HUES6 (cell line): Measurements from ENCODE around the gene DFFA.
"Not testable (repeated sequence)": the region's sequence is repeated elsewhere in the genome, so short reads cannot be mapped to it uniquely, and the experiment has no call there.

ENCODE experiments used
- H3K27ac ChIP-seq: 2 replicates; pipeline ENCODE4 v1.7.0; 2013; ENCODE audit warnings: low read depth, mild to moderate bottlenecking, low read length, inconsistent platforms
- H3K27me3 ChIP-seq: 2 replicates; pipeline ENCODE4 v1.6.1; 2013; ENCODE audit warnings: low read length; ENCODE audit not compliant: control insufficient read depth, insufficient read depth
- H3K36me3 ChIP-seq: 2 replicates; pipeline ENCODE4 v1.6.1; 2013; ENCODE audit warnings: low read length; ENCODE audit not compliant: control insufficient read depth, insufficient read depth
- H3K4me1 ChIP-seq: 2 replicates; pipeline ENCODE4 v1.6.1; 2013; ENCODE audit warnings: low read length; ENCODE audit not compliant: control insufficient read depth, insufficient read depth
- H3K4me3 ChIP-seq: 2 replicates; pipeline ENCODE4 v1.5.1; 2013; ENCODE audit warnings: low read depth, low read length
- H3K9ac ChIP-seq: one replicate; pipeline ENCODE4 v1.6.1; 2013; ENCODE audit warnings: mild to moderate bottlenecking, low read length
- H3K9me3 ChIP-seq: 2 replicates; pipeline ENCODE4 v1.6.1; 2013; ENCODE audit warnings: low read depth, low read length; ENCODE audit not compliant: control insufficient read depth, insufficient read depth

Gene DFFA

GRCh38 chr1:10438677-10439163 lies 33.6 kb downstream of the DFFA start:
- no peak overlapping the region for H3K4me3 ChIP-seq
- H3K36me3 ChIP-seq: no peaks in the 10 kb centered on the region
- H3K4me1 ChIP-seq: no peaks in the 10 kb centered on the region; the same call in 1 of the 2 replicates
- no peak overlapping the region for H3K9ac ChIP-seq
- H3K9me3 ChIP-seq: no peaks in the 10 kb centered on the region
- no peaks in the 10 kb centered on the region for H3K27me3 ChIP-seq
- no peak overlapping the region for H3K27ac ChIP-seq

- no peak overlapping the region for H3K27ac ChIP-seq
- no peaks in the 10 kb centered on the region for H3K36me3 ChIP-seq
- no peak overlapping the region for H3K4me3 ChIP-seq
- no peaks in the 10 kb centered on the region for H3K27me3 ChIP-seq
- H3K4me1 ChIP-seq: peaks cover 5% of the 10 kb centered on the region
- H3K9me3 ChIP-seq: no peaks in the 10 kb centered on the region
- H3K9ac ChIP-seq: no peak overlapping the region
Measured at GRCh38 chr1:10437052-10437451, 35.3 kb downstream of the DFFA start.

- Histone ChIP-seq H3K36me3 (no peaks in the 10 kb centered on the region), H3K27ac (no peak overlapping the region), H3K4me3 (no peak overlapping the region), H3K9ac (no peak overlapping the region), H3K9me3 (no peaks in the 10 kb centered on the region), H3K4me1 (peaks cover 8% of the 10 kb centered on the region), H3K27me3 (no peaks in the 10 kb centered on the region)
Measured at GRCh38 chr1:10434590-10434989, 37.7 kb downstream of the DFFA start.

GRCh38 chr1:10433790-10434189 lies 38.5 kb downstream of the DFFA start:
- Histone ChIP-seq H3K9ac (no peak overlapping the region), H3K4me1 (peaks cover 8% of the 10 kb centered on the region), H3K36me3 (no peaks in the 10 kb centered on the region), H3K4me3 (no peak overlapping the region), H3K27ac (no peak overlapping the region), H3K27me3 (no peaks in the 10 kb centered on the region), H3K9me3 (no peaks in the 10 kb centered on the region)

- Histone ChIP-seq H3K4me3 (no peak overlapping the region), H3K27ac (no peak overlapping the region), H3K27me3 (no peaks in the 10 kb centered on the region)
Measured at GRCh38 chr1:10432910-10433700, 39.2 kb downstream of the DFFA start.

GRCh38 chr1:10431070-10431730 lies 41.1 kb downstream of the DFFA start:
- H3K36me3 ChIP-seq: no peaks in the 10 kb centered on the region
- peak overlapping the region; percentile 93; the same call in 1 of the 2 replicates for H3K27ac ChIP-seq

More at GRCh38 chr1:10432910-10433700, 39.2 kb downstream of the DFFA start:
- no peaks in the 10 kb centered on the region for H3K9me3 ChIP-seq
- H3K36me3 ChIP-seq: no peaks in the 10 kb centered on the region
- H3K9ac ChIP-seq: no peak overlapping the region
- H3K4me1 ChIP-seq: peaks cover 8% of the 10 kb centered on the region

GRCh38 chr1:10430216-10431069 lies 41.9 kb downstream of the DFFA start, which contains the start of gene CENPS:
TSS of gene CENPS (plus strand) at chr1:10430433. CDS start at chr1:10430518, 85 bp downstream.
- Histone ChIP-seq H3K36me3 (no peaks in the 10 kb centered on the region), H3K4me3 (peak within 1 kb of the TSS; percentile 96), H3K27me3 (no peaks in the 10 kb centered on the region), H3K27ac (peak within 1 kb of the TSS; percentile 93), H3K4me1 (peaks cover 8% of the 10 kb centered on the region), H3K9me3 (no peaks in the 10 kb centered on the region), H3K9ac (peak within 1 kb of the TSS; percentile 93)

More at GRCh38 chr1:10431070-10431730, 41.1 kb downstream of the DFFA start:
- Histone ChIP-seq H3K4me1 (peaks cover 8% of the 10 kb centered on the region), H3K4me3 (peak overlapping the region; percentile 96), H3K9me3 (no peaks in the 10 kb centered on the region), H3K9ac (peak overlapping the region; percentile 93), H3K27me3 (no peaks in the 10 kb centered on the region)

GRCh38 chr1:10429868-10430215 lies 42.5 kb downstream of the DFFA start:
- peak overlapping the region; percentile 96 for H3K4me3 ChIP-seq
- H3K9ac ChIP-seq: peak overlapping the region; percentile 93
- H3K36me3 ChIP-seq: no peaks in the 10 kb centered on the region
- H3K27ac ChIP-seq: no peak overlapping the region
- H3K4me1 ChIP-seq: peaks cover 8% of the 10 kb centered on the region
- H3K27me3 ChIP-seq: no peaks in the 10 kb centered on the region
- H3K9me3 ChIP-seq: no peaks in the 10 kb centered on the region

GRCh38 chr1:10428984-10429383 lies 43.3 kb downstream of the DFFA start:
- H3K36me3 ChIP-seq: no peaks in the 10 kb centered on the region
- no peaks in the 10 kb centered on the region for H3K9me3 ChIP-seq
- no peak overlapping the region for H3K4me3 ChIP-seq
- no peak overlapping the region for H3K27ac ChIP-seq
- no peaks in the 10 kb centered on the region for H3K27me3 ChIP-seq
- no peak overlapping the region for H3K9ac ChIP-seq
- peaks cover 8% of the 10 kb centered on the region for H3K4me1 ChIP-seq

- not testable (repeated sequence) for H3K36me3 ChIP-seq, H3K27me3 ChIP-seq, H3K9me3 ChIP-seq, H3K27ac ChIP-seq, H3K4me1 ChIP-seq, H3K9ac ChIP-seq, H3K4me3 ChIP-seq
Measured at GRCh38 chr1:10426535-10426848, 45.8 kb downstream of the DFFA start.
